D721Med (cell line): Measurements from ENCODE around the gene CENPVL1.
"Not testable (repeated sequence)": the region's sequence is repeated elsewhere in the genome, so short reads cannot be mapped to it uniquely, and the experiment has no call there.

Experiments used
- DNase-seq: peaks from one replicate; pipeline ENCODE4 v3.0.0; 2011; ENCODE audit warnings: low spot score; ENCODE audit not compliant: insufficient read length
- FAIRE-seq: peaks from 2 replicates; lab custom pipeline; 2011; peaks lifted over from hg19 to GRCh38; lab: Jason Lieb, UNC
- TF ChIP-seq, protein P1 (sequence below): IDR thresholded peaks from 2 replicates; pipeline ENCODE4 v1.5.1; 2012; ENCODE audit warnings: mild to moderate bottlenecking, control low read depth; ENCODE audit not compliant: insufficient read depth; ENCODE audit errors: missing control alignments

Gene CENPVL1

DNA sequence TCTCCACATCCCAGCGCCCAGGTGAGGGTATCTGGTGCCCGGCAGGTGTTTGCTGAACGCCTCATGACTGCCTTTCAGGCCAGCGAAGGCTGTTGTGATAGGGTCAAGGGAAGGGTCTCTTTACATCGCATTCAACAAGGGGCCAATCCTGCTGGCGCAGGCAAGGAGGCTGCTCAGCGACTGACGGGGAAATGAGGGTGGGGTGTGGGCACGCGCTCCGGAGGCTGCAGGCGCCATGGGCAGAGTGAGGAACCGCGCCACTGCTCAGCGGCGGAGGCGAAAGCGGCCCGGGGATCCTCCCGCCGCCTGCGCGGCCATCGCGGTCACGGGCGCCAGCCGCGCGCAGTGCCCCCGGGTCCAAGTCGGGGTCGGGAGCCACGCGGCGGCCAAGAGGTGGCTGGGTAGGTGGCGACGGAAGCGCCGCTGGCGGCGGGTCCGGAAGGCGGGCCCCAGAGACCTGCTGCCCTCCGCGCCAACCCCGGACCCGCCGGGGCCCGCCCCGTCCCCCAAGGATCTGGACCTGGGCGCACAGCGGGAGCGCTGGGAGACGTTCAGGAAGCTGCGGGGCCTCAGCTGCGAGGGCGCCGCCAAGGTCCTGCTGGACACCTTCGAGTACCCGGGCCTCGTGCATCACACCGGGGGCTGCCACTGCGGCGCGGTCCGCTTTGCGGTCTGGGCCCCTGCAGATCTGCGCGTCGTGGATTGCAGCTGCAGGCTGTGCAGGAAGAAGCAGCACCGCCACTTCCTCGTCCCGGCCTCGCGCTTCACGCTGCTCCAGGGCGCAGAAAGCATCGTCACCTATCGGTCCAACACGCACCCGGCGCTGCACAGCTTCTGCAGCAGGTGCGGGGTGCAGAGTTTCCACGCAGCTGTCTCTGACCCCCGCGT, at the start of gene CENPVL1:
Gene CENPVL1 (plus strand): TSS at position 236 of the 888 bp plus-strand sequence. CDS start 0 bp downstream, at position 236.
- DNase-seq, FAIRE-seq: not testable (repeated sequence)

DNA sequence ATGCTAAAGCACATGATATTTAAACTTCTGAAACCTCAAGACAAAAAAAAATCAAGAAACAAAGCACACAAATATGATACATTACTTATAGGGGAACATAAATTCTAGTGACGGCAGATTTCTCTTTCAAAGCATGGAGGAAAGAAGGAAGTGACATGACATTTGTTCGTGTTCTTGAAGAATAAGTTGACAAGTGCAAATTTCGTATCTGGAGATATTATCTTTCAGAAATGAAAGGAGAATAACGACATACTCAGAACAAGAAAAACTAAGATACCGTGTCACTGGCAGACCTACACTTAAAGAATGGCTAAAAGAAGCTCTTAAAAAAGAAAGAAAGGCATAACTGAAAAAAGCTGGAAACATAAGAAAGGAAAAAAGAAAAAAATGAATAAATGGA, 44.3 kb upstream of the CENPVL1 start:
- FAIRE-seq: no peak
- no peak for DNase-seq
- TF ChIP-seq, protein P1, sequence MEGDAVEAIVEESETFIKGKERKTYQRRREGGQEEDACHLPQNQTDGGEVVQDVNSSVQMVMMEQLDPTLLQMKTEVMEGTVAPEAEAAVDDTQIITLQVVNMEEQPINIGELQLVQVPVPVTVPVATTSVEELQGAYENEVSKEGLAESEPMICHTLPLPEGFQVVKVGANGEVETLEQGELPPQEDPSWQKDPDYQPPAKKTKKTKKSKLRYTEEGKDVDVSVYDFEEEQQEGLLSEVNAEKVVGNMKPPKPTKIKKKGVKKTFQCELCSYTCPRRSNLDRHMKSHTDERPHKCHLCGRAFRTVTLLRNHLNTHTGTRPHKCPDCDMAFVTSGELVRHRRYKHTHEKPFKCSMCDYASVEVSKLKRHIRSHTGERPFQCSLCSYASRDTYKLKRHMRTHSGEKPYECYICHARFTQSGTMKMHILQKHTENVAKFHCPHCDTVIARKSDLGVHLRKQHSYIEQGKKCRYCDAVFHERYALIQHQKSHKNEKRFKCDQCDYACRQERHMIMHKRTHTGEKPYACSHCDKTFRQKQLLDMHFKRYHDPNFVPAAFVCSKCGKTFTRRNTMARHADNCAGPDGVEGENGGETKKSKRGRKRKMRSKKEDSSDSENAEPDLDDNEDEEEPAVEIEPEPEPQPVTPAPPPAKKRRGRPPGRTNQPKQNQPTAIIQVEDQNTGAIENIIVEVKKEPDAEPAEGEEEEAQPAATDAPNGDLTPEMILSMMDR: no peak

DNA sequence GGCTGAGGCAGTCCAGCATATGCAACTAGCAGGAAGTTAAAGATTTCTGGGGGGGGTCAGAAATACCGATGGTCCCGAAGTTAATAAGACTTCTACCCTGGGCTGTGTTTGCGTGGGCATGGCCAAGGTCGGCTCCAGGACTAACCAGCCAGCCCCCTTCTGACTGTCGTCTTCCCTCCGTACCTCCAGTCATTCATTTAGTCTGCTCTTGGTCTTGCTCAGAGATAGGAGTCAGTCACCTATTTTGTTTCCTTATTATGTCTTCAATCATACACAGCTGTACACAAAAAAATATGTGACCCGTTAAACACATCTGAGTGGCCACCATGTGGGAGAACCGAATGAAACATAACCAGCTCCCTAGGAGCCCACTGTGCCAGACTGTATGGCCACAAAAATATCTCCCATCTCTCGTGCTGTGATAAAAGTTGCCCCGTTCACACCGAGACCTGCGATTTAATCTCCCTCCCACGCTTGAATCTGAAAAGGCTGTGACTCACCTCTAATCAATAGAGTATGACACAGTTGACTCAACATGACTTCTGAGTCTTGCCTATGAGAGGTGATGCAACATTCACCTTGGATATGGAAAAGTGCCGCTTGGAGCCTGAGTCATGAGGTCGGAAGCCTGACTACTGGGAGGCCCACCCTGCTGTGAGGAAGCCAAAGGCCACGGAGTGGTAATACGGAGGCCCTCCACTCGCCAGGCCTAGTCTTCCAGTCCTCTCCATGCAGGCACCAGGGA, 30.5 kb upstream of the CENPVL1 start:
- not testable (repeated sequence) for FAIRE-seq, DNase-seq

DNA sequence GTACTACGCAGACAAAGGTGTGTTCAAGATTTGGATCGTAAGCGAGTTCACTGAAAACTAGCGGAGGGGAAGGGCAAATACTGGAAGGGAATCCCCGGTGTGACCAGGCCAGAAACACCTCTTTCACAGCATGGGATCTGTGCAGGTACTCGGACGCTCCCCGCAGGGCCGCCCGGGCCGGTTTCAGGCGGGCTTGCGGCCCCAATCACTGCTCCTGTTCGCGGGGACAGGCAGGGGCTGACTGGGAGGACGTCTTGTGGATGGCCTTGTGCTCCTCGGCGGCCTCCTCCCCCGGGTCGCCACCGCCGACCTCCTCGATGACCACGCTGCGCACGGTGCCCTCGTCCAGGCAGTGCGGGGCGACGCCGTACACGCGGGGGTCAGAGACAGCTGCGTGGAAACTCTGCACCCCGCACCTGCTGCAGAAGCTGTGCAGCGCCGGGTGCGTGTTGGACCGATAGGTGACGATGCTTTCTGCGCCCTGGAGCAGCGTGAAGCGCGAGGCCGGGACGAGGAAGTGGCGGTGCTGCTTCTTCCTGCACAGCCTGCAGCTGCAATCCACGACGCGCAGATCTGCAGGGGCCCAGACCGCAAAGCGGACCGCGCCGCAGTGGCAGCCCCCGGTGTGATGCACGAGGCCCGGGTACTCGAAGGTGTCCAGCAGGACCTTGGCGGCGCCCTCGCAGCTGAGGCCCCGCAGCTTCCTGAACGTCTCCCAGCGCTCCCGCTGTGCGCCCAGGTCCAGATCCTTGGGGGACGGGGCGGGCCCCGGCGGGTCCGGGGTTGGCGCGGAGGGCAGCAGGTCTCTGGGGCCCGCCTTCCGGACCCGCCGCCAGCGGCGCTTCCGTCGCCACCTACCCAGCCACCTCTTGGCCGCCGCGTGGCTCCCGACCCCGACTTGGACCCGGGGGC, 28.2 kb upstream of the CENPVL1 start:
- DNase-seq, FAIRE-seq: not testable (repeated sequence)

DNA sequence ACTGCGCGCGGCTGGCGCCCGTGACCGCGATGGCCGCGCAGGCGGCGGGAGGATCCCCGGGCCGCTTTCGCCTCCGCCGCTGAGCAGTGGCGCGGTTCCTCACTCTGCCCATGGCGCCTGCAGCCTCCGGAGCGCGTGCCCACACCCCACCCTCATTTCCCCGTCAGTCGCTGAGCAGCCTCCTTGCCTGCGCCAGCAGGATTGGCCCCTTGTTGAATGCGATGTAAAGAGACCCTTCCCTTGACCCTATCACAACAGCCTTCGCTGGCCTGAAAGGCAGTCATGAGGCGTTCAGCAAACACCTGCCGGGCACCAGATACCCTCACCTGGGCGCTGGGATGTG, 27.6 kb upstream of the CENPVL1 start, which contains the start of gene CENPVL2:
Gene CENPVL2 (minus strand): TSS at position 112 of the 343 bp plus-strand sequence. CDS start 0 bp downstream, at position 112.
- DNase-seq, FAIRE-seq: not testable (repeated sequence)

DNA sequence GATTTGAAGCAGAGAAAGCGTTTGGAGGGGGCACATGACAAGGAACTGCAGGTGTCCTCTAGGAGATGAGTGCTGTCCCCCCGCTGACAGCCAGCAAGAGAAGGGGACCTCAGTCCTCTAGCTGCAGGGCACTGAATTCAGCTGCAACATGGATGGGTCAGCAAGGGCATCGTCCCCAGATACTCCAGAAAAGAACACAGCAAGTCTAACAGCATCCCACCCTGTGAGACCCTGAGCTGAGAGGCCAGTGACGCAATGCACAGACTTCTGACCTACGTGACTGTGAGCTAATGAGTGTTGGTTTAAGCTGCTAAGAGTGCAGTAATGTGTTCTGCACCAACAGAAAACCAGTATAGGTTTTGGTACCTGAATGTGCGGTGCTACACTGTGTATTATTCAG, 16.1 kb upstream of the CENPVL1 start:
- TF ChIP-seq, protein P1: no peak
- no peak for DNase-seq
- FAIRE-seq: no peak

DNA sequence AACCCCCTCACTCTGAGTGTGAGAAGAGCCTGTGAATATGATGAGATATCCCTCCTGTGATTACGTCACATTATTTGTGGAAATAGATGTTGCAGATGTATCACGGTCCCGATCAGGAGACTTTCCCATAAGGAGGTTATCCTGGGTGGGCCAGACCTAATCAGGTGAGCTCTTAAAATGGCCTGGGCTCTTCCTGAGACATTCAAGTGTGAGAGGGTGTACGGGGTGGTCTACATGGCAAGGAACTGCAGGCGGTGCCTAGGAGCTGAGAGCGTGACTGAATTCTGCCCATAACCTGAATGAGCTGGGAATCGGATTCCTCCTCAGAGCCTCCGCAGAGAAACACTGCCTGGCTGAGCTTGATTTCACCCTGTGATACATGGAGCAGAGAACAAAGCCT, 12.9 kb upstream of the CENPVL1 start:
- FAIRE-seq (no peak), DNase-seq (no peak)
- TF ChIP-seq, protein P1: no peak

DNA sequence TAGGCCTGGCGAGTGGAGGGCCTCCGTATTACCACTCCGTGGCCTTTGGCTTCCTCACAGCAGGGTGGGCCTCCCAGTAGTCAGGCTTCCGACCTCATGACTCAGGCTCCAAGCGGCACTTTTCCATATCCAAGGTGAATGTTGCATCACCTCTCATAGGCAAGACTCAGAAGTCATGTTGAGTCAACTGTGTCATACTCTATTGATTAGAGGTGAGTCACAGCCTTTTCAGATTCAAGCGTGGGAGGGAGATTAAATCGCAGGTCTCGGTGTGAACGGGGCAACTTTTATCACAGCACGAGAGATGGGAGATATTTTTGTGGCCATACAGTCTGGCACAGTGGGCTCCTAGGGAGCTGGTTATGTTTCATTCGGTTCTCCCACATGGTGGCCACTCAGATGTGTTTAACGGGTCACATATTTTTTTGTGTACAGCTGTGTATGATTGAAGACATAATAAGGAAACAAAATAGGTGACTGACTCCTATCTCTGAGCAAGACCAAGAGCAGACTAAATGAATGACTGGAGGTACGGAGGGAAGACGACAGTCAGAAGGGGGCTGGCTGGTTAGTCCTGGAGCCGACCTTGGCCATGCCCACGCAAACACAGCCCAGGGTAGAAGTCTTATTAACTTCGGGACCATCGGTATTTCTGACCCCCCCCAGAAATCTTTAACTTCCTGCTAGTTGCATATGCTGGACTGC, 2.8 kb downstream of the CENPVL1 start:
- DNase-seq, FAIRE-seq: not testable (repeated sequence)

DNA sequence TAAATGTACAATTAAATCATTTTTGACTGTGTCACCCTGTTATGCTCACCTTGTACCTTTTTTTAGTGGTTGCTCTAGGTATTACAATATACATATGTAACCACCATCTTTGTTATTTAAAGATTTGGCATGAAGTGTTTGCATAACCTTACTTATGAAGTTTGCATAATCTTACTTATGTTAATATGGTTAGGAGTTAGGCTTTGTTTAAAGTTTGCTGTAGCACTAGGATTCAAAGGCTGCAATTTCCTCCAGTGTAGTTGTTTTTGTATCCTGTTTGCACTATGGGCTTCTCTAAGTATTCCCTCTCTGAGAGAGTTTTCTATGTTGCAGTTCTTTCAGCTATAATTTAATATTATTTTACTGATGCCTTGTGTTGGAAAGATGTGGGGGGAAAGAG, 17.9 kb downstream of the CENPVL1 start:
- no peak for DNase-seq
- TF ChIP-seq, protein P1: no peak
- FAIRE-seq: no peak
